GM19035 (cell line): ENCODE results near the gene ASAH2.
A peak's percentile ranks its signal among the peaks of the same experiment; 100 is the strongest.
"Not testable (repeated sequence)": the region's sequence is repeated elsewhere in the genome, so short reads cannot be mapped to it uniquely, and the experiment has no call there.

Source experiments
- ATAC-seq: cut with Tn5 transposase; IDR thresholded peaks from one replicate; pipeline ENCODE4 v1.9.1; 2021; ENCODE audit not compliant: unreplicated experiment

The ASAH2 gene

DNA sequence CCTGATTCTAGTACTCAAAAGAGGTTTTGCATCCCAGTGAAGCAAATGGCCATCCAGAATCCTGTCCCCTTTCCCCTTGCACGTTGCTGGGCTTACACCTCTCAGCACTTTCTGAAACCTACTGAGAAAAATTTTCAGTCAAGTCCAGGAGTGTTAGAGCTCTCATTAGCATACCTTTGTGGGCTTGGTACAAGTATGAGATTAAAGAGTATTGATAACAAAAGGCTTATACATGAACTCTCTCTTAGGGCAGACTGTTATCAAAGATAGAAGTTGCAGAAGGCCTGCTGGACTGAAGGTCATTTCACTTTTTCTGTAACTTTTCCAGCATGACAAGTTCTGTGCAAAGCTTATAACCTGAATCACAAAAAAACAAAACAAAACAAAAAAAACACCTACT, at the start of gene ASAH2:
TSS of gene ASAH2 (minus strand) at position 123 of the 400 bp plus-strand sequence. CDS start 2,906 bp downstream, outside the sequence.
- no peak for ATAC-seq

GRCh38 chr10:50299948-50300669, 48.8 kb upstream of the ASAH2 start:
- ATAC-seq: no peak

GRCh38 chr10:50295367-50295766, 44.1 kb upstream of the ASAH2 start:
- no peak for ATAC-seq

GRCh38 chr10:50294582-50294981, 43.3 kb upstream of the ASAH2 start:
- ATAC-seq: no peak

- ATAC-seq: no peak
These were observed 42.4 kb upstream of the ASAH2 start for GRCh38 chr10:50293513-50294313.

- ATAC-seq: no peak
These were observed 40.0 kb upstream of the ASAH2 start for GRCh38 chr10:50291261-50291850.

DNA sequence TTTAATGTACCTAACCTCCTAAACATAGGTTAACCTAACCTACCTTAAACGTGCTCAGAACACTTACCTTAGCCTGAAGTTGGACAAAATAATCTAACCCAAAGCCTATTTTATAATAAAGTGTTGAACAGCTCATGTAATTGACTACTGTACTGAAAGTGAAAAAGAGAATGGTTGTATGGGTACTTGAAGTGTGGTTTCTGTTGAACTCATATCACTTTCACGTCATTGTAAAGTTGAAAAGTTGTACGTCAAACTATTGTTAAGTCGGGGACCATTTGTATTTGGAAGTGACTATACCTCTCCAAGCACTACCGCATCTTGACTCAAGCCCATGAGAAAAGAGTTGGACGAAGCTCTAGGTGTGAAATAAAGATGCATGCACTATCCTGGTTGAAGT, 37.9 kb upstream of the ASAH2 start:
- no peak for ATAC-seq

- no peak for ATAC-seq
These were observed 35.9 kb upstream of the ASAH2 start for GRCh38 chr10:50286996-50287803.

DNA sequence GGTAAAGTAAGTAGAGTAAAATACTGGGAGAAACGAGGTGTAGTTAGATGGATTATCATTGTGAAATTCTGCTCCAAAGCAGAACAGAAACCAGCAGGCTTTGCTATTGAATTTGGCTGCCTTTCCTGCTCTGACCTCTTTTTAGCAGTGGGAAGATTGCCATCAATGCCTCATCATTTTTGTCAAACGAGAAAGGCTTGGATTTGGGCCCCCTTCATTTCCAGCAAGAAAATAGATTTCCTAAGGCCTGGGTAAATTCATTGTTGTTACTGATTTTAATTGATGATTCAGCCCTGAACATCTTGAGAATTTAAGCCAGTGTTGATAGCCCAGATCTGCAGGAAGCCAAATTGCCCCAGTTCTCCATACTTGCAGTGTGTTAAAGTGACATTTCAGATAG, 35.2 kb upstream of the ASAH2 start:
- ATAC-seq: no peak

DNA sequence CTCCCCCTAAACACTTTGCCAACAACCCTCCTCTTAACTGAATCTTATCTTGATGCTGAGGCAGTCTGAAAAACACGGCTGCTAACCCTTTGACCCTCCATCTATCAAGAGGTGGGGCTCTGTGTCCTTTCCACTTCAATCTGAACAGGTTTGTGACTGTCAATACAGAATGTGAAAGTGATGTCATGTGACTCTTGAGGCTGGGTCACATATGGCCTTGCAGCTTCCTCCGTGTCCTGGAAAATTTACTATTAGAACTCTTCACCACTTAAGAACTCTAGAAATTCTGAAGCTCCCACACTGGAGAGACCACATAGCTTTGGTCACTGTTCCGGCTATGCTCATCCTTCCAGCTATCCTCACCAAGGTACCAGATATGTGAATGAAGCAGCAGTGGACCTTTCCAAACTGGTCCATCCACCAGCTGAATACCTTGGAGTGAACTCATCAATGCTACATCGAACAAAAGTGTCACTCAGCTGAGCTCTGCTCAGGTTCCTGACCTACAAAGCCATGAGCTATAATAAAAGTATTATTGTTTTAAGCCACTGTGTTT, 30.7 kb upstream of the ASAH2 start:
- ATAC-seq: no peak

DNA sequence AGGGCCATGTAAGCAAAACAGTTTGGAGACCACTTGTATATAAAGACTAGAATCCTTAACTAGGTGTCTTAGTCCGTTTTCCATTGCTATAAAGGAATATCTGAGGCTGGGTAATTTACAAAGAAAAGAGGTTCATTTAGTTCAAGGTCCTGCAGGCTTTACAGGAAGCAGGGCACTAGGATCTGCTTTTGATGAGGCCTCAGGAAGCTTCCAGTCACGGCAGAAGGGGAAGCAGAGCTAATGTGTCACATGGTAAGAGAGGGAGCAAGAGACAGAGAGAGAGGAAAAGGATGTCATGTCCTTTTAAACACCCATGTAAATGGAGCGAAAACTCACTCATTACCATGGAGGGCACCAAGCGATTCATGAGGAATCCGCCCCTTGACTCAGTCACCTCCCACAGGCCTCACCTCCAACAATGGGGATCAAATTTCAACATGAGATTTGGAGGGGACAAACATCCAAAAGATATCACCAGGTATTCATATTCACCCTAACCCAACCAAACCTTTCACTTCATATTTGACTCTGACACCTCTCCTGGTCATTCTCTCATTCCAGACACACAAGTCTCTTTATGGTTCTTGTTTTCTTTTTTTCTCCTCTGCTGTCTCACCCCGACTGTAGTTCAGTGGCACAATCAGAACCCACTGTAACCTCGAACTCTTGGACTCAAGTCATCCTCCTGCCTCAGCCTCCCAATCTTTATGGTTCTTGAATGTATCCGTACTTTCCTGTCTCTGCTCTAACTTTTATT, 30.1 kb upstream of the ASAH2 start:
- ATAC-seq: no peak

GRCh38 chr10:50280049-50280841, 28.9 kb upstream of the ASAH2 start:
- no peak for ATAC-seq

- ATAC-seq: no peak
These were observed 28.2 kb upstream of the ASAH2 start for GRCh38 chr10:50279489-50279888.

- ATAC-seq: peak; percentile 76
These were observed 24.4 kb upstream of the ASAH2 start for GRCh38 chr10:50275650-50276235.

DNA sequence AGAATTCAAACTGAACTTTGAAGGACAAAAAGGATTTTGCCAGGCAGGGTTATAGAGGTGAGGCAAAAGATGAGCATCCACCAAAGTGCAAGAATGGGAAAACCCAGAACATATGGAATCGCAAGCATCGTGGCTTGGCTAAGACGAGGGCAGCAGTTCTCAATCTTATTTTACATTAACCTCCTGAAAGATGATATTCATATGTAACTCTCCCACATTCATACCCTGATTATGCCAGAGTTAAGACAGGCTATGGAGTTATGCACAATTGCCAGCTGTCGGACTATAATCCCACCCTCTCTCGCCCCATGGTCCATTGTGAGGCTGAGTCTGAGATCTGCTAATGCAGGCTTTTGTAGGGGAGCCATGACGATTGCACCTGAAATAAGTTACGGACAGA, 21.2 kb upstream of the ASAH2 start:
- ATAC-seq: no peak

- no peak for ATAC-seq
These were observed 20.4 kb upstream of the ASAH2 start for GRCh38 chr10:50271564-50272250.

- not testable (repeated sequence) for ATAC-seq
These were observed 16.6 kb upstream of the ASAH2 start for GRCh38 chr10:50267877-50268276.

DNA sequence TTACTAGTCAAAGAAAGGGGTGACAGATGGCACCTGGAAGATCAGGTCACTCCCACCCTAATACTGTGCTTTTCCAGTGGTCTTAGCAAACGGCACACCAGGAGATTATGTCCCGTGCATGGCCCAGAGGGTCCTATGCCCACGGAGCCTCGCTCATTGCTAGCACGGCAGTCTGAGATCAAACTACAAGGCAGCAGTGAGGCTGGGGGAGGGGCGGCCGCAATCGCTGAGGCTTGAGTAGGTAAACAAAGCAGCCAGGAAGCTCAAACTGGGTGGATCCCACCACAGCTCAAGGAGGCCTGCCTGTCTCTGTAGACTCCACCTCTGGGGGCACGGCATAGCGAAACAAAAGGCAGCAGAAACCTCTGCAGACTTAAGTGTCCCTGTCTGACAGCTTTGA, 11.3 kb upstream of the ASAH2 start:
- ATAC-seq: not testable (repeated sequence)
